Activated CD8-positive, alpha-beta memory T cell treated with anti-CD3 and anti-CD28 coated beads, Interleukin-2, amount 50 U/mL, for 4 hours (primary cell): ENCODE measurements around the gene SNX20.
A peak's percentile ranks its signal among the peaks of the same experiment; 100 is the strongest.

ENCODE experiments used
- DNase-seq: peaks from one replicate; pipeline ENCODE4 v3.0.0-alpha.2; 2020

SNX20 gene

GRCh38 chr16:50704245-50704644 lies 23.1 kb upstream of the SNX20 start:
- DNase-seq, result no peak

- no peak for DNase-seq
These were observed 21.6 kb upstream of the SNX20 start for GRCh38 chr16:50702725-50703124.

GRCh38 chr16:50699326-50700159 lies 18.4 kb upstream of the SNX20 start:
- no peak for DNase-seq

- peak; percentile 40 for DNase-seq
These were observed 17.0 kb upstream of the SNX20 start for GRCh38 chr16:50697881-50698767.

- no peak for DNase-seq
These were observed 16.3 kb upstream of the SNX20 start for GRCh38 chr16:50697421-50697715.

- DNase-seq, result no peak
These were observed 15.7 kb upstream of the SNX20 start for GRCh38 chr16:50696575-50697420.

- no peak for DNase-seq
These were observed 15.0 kb upstream of the SNX20 start for GRCh38 chr16:50696126-50696525.

- no peak for DNase-seq
These were observed 14.2 kb upstream of the SNX20 start for GRCh38 chr16:50695017-50696000.

GRCh38 chr16:50694206-50694605 lies 13.1 kb upstream of the SNX20 start:
- DNase-seq, result no peak

GRCh38 chr16:50692999-50693781 lies 12.1 kb upstream of the SNX20 start, which contains the start of gene NOD2:
NOD2 (plus strand) TSS chr16:50693606; CDS start chr16:50699496, 5,890 bp downstream.
- DNase-seq, result no peak

- DNase-seq, result no peak
These were observed 11.5 kb upstream of the SNX20 start for GRCh38 chr16:50692644-50692998.

- no peak for DNase-seq
These were observed 9.1 kb upstream of the SNX20 start for GRCh38 chr16:50690177-50690576.

GRCh38 chr16:50688867-50689266 lies 7.8 kb upstream of the SNX20 start:
- no peak for DNase-seq

GRCh38 chr16:50688083-50688482 lies 7.0 kb upstream of the SNX20 start:
- DNase-seq, result no peak

- no peak for DNase-seq
These were observed 4.5 kb upstream of the SNX20 start for GRCh38 chr16:50685462-50686063.

GRCh38 chr16:50684823-50685461 lies 3.8 kb upstream of the SNX20 start:
- no peak for DNase-seq

GRCh38 chr16:50683689-50684374 lies 2.7 kb upstream of the SNX20 start:
- DNase-seq, result no peak

- DNase-seq, result peak; percentile 2
These were observed 587 bp downstream of the SNX20 start for GRCh38 chr16:50680556-50680893.
